Uterus (tissue), 4 donors: Measurements from ENCODE around the gene THOC2. TPM values are rescaled to one million over a fixed set of nuclear protein-coding genes. Genes with fewer than 3 reads are reported as not detected.

ENCODE experiments used
- DNase-seq, 2 donors: peaks; one replicate each; pipeline ENCODE4 v3.0.0-alpha.2; 2019 to 2020
- H3K27ac ChIP-seq, 2 donors: fragments of 200-600 bp; sonication (generic); 1 replicate in 1 of 2; 2 replicates in 1 of 2; pipeline ENCODE4 v1.5.1; 2016 to 2018
- H3K27me3 ChIP-seq, 2 donors: fragments of 200-600 bp; sonication (generic); one replicate each; pipeline ENCODE4 v1.5.1; 2018 to 2019; ENCODE audit warnings: control low read depth in 1 of 2
- H3K36me3 ChIP-seq, 2 donors: fragments of 200-600 bp; sonication (generic); one replicate each; pipeline ENCODE4 v1.5.1; 2019; ENCODE audit warnings: control low read depth in 1 of 2
- H3K4me1 ChIP-seq, 2 donors: fragments of 200-600 bp; sonication (generic); one replicate each; pipeline ENCODE4 v1.5.1; 2018 to 2019; ENCODE audit warnings: control low read depth in 1 of 2
- H3K4me3 ChIP-seq, 2 donors: fragments of 200-600 bp; sonication (generic); 1 replicate in 1 of 2; 2 replicates in 1 of 2; pipeline ENCODE4 v1.5.1; 2018 to 2019; ENCODE audit warnings: mild to moderate bottlenecking in 1 of 2
- H3K9me3 ChIP-seq, 2 donors: fragments of 200-600 bp; sonication (generic); one replicate each; pipeline ENCODE4 v1.5.1; 2019; ENCODE audit warnings: control low read depth in 1 of 2
- POLR2A ChIP-seq, 2 donors: fragments of 450-650 bp; IDR thresholded peaks; one replicate each; pipeline ENCODE4 v1.6.1; 2016; ENCODE audit warnings: antibody characterized with exemption in 2 of 2, mild to moderate bottlenecking in 1 of 2, moderate library complexity in 1 of 2
- intact Hi-C: fragments of 100-400 bp; cut with DNase I; formaldehyde crosslinking; loops from one replicate; pipeline ENCODE4 v1.15.1; 2023; ENCODE audit warnings: low total_unique reads
- total RNA-seq, 4 donors: library from RNA; depleted of rRNA in 3 of 4; stranded (reverse); fragments of >200 nt in 3 of 4; gene quantifications; one replicate each; pipeline versions ENCODE4 v1.1.0 to v1.2.4, GENCODE V29; 2014 to 2023
- TF ChIP-seq, protein P1 (sequence below), 4 experiments: fragments of 200-600 bp in 2 of 4; fragments of 450-650 bp in 2 of 4; sonication (generic) in 2 of 4; IDR thresholded peaks; one replicate each; pipeline ENCODE4 v1.5.1; 2016 to 2019; ENCODE audit warnings: antibody characterized with exemption in 4 of 4, mild to moderate bottlenecking in 2 of 4, moderate library complexity in 1 of 4
- donor health status: DM: yes; HTN: yes; CAD: no.

Gene THOC2
- total RNA-seq, 4 donors from 2014 or later, result 54.3 to 180 (median 80.1) TPM

DNA sequence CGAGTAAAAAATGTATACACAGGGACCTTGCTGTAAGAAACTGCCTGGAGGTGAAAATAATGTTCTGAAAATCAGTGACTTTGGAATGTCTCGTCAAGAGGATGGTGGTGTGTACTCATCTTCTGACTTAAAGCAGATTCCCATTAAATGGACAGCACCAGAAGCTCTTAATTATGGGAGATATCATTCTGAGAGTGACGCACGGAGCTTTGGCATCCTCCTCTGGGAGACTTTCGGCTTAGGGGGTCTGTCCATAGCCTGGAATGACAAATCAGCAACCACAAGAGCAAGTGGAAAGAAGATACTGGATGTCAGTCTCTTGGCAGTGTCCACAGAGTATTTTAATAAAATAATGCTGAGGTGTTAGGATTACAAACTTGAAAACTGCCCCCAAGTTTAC lies 129.4 kb downstream of the THOC2 start:
- H3K27ac ChIP-seq, result no peak overlapping the region
- no peaks in the 10 kb centered on the region for H3K27me3 ChIP-seq
- no peaks in the 10 kb centered on the region for H3K36me3 ChIP-seq
- intact Hi-C loops, result no loop called here
- H3K9me3 ChIP-seq, result no peaks in the 10 kb centered on the region
- H3K4me1 ChIP-seq, result no peaks in the 10 kb centered on the region
- DNase-seq, result no peak
- no peak overlapping the region for H3K4me3 ChIP-seq
- TF ChIP-seq, protein P1, sequence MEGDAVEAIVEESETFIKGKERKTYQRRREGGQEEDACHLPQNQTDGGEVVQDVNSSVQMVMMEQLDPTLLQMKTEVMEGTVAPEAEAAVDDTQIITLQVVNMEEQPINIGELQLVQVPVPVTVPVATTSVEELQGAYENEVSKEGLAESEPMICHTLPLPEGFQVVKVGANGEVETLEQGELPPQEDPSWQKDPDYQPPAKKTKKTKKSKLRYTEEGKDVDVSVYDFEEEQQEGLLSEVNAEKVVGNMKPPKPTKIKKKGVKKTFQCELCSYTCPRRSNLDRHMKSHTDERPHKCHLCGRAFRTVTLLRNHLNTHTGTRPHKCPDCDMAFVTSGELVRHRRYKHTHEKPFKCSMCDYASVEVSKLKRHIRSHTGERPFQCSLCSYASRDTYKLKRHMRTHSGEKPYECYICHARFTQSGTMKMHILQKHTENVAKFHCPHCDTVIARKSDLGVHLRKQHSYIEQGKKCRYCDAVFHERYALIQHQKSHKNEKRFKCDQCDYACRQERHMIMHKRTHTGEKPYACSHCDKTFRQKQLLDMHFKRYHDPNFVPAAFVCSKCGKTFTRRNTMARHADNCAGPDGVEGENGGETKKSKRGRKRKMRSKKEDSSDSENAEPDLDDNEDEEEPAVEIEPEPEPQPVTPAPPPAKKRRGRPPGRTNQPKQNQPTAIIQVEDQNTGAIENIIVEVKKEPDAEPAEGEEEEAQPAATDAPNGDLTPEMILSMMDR (IDR thresholded peaks at IDR 0.05), result no peak
- TF ChIP-seq POLR2A (IDR thresholded peaks at IDR 0.05), result no peak

DNA sequence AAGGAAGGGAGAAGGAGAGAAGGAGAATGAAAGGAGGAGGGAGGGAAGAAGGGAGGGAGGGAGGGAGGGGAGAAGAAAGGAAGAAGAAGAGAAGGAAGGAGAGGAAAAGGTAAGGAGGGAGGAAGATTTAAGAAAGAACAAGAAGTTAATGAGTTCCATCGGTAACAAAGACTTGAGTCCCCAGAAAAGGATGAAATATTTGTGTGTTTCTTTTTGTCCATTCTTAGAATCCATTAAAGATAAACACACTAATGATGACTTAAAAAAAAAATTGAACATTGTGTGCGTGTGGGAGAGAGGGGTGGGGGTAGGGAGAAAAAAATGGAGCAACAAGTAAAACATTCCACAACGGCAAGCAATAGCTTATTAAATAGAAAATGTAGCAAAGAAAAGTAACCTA lies 131.4 kb downstream of the THOC2 start:
- no peaks in the 10 kb centered on the region for H3K36me3 ChIP-seq
- no peak for DNase-seq
- H3K4me1 ChIP-seq, result no peaks in the 10 kb centered on the region
- no peak overlapping the region for H3K27ac ChIP-seq
- TF ChIP-seq POLR2A (IDR thresholded peaks at IDR 0.05), result no peak
- TF ChIP-seq, protein P1 (IDR thresholded peaks at IDR 0.05), result no peak
- no peaks in the 10 kb centered on the region for H3K27me3 ChIP-seq
- no peaks in the 10 kb centered on the region for H3K9me3 ChIP-seq
- H3K4me3 ChIP-seq, result no peak overlapping the region
- intact Hi-C loops, result no loop called here

DNA sequence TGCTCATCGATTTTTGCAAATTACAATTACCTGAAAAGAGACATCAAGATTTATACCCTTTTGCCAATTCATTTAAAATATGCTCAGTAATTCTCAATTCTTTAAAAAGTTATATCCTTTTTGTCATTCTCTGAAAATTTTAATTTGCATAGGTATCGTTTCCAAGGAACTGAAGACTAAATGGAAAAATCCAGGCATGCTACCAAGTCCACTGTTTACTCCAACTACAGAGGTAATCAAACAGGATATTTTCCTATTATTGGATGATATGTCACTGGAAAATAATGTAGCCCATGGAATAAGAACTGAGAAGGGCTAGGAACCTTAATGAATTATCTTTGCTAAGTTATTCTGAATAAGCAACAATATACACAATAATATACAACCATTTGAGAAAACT lies 132.7 kb downstream of the THOC2 start:
- Histone ChIP-seq H3K27me3 (no peaks in the 10 kb centered on the region), H3K4me3 (no peak overlapping the region), H3K36me3 (no peaks in the 10 kb centered on the region), H3K27ac (no peak overlapping the region), H3K9me3 (no peaks in the 10 kb centered on the region), H3K4me1 (no peaks in the 10 kb centered on the region)
- TF ChIP-seq, protein P1 (IDR thresholded peaks at IDR 0.05), result no peak
- no peak for TF ChIP-seq POLR2A (IDR thresholded peaks at IDR 0.05)
- DNase-seq, result no peak
- intact Hi-C loops, result no loop called here

DNA sequence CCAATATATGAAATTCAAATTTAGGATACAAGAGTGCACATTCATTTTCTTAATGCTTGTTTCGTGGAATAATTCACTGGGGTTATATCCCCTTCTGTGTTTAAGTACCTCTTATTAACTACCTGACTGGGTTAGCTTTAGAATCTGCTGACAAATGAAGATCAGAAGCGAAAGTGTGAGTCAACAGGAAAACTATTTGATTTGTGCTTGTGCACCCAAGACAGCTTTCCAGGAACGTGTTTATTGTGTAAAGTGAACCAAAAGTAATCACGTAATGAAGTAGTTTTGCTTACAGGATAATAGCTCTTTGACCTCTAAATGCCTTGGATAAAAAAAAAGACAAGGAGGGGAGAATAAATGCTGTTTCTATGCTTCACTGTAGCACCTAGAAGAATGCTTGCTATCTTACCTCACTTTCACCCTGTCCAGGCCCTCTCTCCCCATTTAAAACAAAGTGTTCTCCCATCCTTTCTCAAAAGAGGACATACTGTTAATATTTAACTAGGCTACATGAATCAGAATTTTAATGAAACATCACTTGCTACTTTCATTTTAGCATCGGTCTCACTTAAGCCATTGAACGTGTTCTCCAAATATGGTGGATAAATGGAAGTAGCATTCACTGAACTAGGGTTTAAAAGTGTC lies 141.9 kb downstream of the THOC2 start:
- Histone ChIP-seq H3K27me3 (no peaks in the 10 kb centered on the region), H3K4me1 (no peaks in the 10 kb centered on the region), H3K27ac (no peak overlapping the region), H3K4me3 (no peak overlapping the region), H3K9me3 (no peaks in the 10 kb centered on the region), H3K36me3 (no peaks in the 10 kb centered on the region)
- no peak for DNase-seq
- TF ChIP-seq, protein P1 (IDR thresholded peaks at IDR 0.05), result no peak
- no peak for TF ChIP-seq POLR2A (IDR thresholded peaks at IDR 0.05)
- intact Hi-C loops, result no loop called here

DNA sequence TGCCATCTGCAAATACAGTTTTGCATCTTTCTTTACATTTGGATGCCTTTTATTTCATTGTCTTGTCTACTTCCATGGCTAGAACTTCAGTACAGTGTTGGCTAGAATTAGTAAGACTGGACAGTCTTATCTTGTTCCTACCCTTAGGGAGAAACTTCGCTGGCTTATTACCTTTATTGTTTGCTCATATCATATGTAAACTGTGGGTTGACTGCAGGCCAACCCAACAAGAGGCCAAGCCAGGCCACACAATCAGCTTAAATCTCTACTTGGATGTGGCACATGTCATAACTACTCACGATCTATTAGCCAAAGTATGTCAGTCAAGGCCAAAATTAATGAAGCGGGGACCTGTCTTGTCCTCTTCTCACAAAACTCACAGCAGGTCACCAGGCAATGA lies 144.1 kb downstream of the THOC2 start:
- H3K9me3 ChIP-seq, result no peaks in the 10 kb centered on the region
- DNase-seq, result no peak
- H3K27ac ChIP-seq, result no peak overlapping the region
- TF ChIP-seq POLR2A (IDR thresholded peaks at IDR 0.05), result no peak
- TF ChIP-seq, protein P1 (IDR thresholded peaks at IDR 0.05), result no peak
- intact Hi-C loops, result no loop called here
- H3K27me3 ChIP-seq, result no peaks in the 10 kb centered on the region
- H3K4me3 ChIP-seq, result no peak overlapping the region
- H3K36me3 ChIP-seq, result no peaks in the 10 kb centered on the region
- no peaks in the 10 kb centered on the region for H3K4me1 ChIP-seq
